Measurements from ENCODE around the gene SH3PXD2B. TPM values are rescaled to one million over a fixed set of nuclear protein-coding genes. Genes with fewer than 3 reads are reported as not detected.

SH3PXD2B gene
- total RNA-seq, 6 donors from 2014 or later, result 17.1 to 55.5 (median 43.2) TPM

GRCh38 chr5:172362755-172363154 lies 91.6 kb downstream of the SH3PXD2B start:
- H3K27ac ChIP-seq, result no peak overlapping the region
- no peaks in the 10 kb centered on the region for H3K4me1 ChIP-seq
- H3K36me3 ChIP-seq, result peaks cover 0 to 21% (median 8%) of the 10 kb centered on the region in 4 donors
- H3K4me3 ChIP-seq, result no peak overlapping the region
- H3K27me3 ChIP-seq, result no peaks in the 10 kb centered on the region
- WGBS, 2 donors, result 85 to 93% methylated on average over 4 of the region's 4 CpGs
- TF ChIP-seq POLR2A (IDR thresholded peaks at IDR 0.05) (no peak), POLR2AphosphoS5 (IDR thresholded peaks at IDR 0.05) (no peak), EP300 (IDR thresholded peaks at IDR 0.05) (no peak)
- ATAC-seq (ENCODE audit: low FRiP score in 2 of 2), result no peak
- no peak for DNase-seq
- no peaks in the 10 kb centered on the region for H3K9me3 ChIP-seq

- Histone ChIP-seq H3K9me3 (no peaks in the 10 kb centered on the region), H3K4me3 (no peak overlapping the region), H3K4me1 (no peaks in the 10 kb centered on the region), H3K27ac (peak overlapping the region in 2 of 4 donors; percentile 1 to 39), H3K36me3 (peaks cover 0 to 30% (median 8%) of the 10 kb centered on the region in 4 donors), H3K27me3 (no peaks in the 10 kb centered on the region)
- ATAC-seq (ENCODE audit: low FRiP score in 2 of 2), result peak in 1 of 2 donors; percentile 81
- WGBS, 2 donors, result 61 to 67% methylated on average over 6 to 9 of the region's 9 CpGs
- peak in 1 of 2 donors; percentile 76 for DNase-seq
- TF ChIP-seq POLR2AphosphoS5 (IDR thresholded peaks at IDR 0.05) (peak; percentile 37 to 64), POLR2A (IDR thresholded peaks at IDR 0.05) (no peak)
Measured at GRCh38 chr5:172361566-172362238, 92.6 kb downstream of the SH3PXD2B start.

- no peak for TF ChIP-seq POLR2A (IDR thresholded peaks at IDR 0.05)
- TF ChIP-seq EP300 (IDR thresholded peaks at IDR 0.05), result no peak
- TF ChIP-seq POLR2AphosphoS5 (IDR thresholded peaks at IDR 0.05), result no peak
- TF ChIP-seq CTCF (IDR thresholded peaks at IDR 0.05), result no peak
- H3K4me1 ChIP-seq, result no peaks in the 10 kb centered on the region
- H3K27me3 ChIP-seq, result no peaks in the 10 kb centered on the region
- peaks cover 0 to 49% (median 13%) of the 10 kb centered on the region in 4 donors for H3K36me3 ChIP-seq
- DNase-seq, result no peak
- H3K4me3 ChIP-seq, result no peak overlapping the region
- H3K9me3 ChIP-seq, result no peaks in the 10 kb centered on the region
- no peak overlapping the region for H3K27ac ChIP-seq
- no peak for ATAC-seq (ENCODE audit: low FRiP score in 2 of 2)
- WGBS, 2 donors, result 86 to 100% methylated on average over 5 to 7 of the region's 7 CpGs
Measured at GRCh38 chr5:172358345-172358744, 96.0 kb downstream of the SH3PXD2B start.

GRCh38 chr5:172356527-172356926 lies 97.8 kb downstream of the SH3PXD2B start:
- ATAC-seq (ENCODE audit: low FRiP score in 2 of 2) (no peak), DNase-seq (no peak)
- TF ChIP-seq EP300 (IDR thresholded peaks at IDR 0.05), result no peak
- no peak for TF ChIP-seq POLR2AphosphoS5 (IDR thresholded peaks at IDR 0.05)
- TF ChIP-seq CTCF (IDR thresholded peaks at IDR 0.05), result no peak
- Histone ChIP-seq H3K36me3 (peaks cover 0 to 56% (median 13%) of the 10 kb centered on the region in 4 donors), H3K9me3 (no peaks in the 10 kb centered on the region), H3K4me1 (no peaks in the 10 kb centered on the region), H3K4me3 (no peak overlapping the region), H3K27ac (no peak overlapping the region), H3K27me3 (no peaks in the 10 kb centered on the region)
- 92 to 98% methylated on average over 9 to 10 of the region's 10 CpGs for WGBS, 2 donors

GRCh38 chr5:172356047-172356446 lies 98.3 kb downstream of the SH3PXD2B start:
- no peak overlapping the region for H3K27ac ChIP-seq
- TF ChIP-seq CTCF (IDR thresholded peaks at IDR 0.05) (no peak), POLR2AphosphoS5 (IDR thresholded peaks at IDR 0.05) (no peak), EP300 (IDR thresholded peaks at IDR 0.05) (no peak), POLR2A (IDR thresholded peaks at IDR 0.05) (no peak)
- DNase-seq (no peak), ATAC-seq (ENCODE audit: low FRiP score in 2 of 2) (no peak)
- no peak overlapping the region for H3K4me3 ChIP-seq
- WGBS, 2 donors, result 72 to 86% methylated on average over 4 of the region's 4 CpGs
- H3K4me1 ChIP-seq, result no peaks in the 10 kb centered on the region
- no peaks in the 10 kb centered on the region for H3K9me3 ChIP-seq
- peaks cover 0 to 58% (median 13%) of the 10 kb centered on the region in 4 donors for H3K36me3 ChIP-seq
- no peaks in the 10 kb centered on the region for H3K27me3 ChIP-seq

- TF ChIP-seq EP300 (IDR thresholded peaks at IDR 0.05) (no peak), POLR2A (IDR thresholded peaks at IDR 0.05) (no peak), CTCF (IDR thresholded peaks at IDR 0.05) (no peak), POLR2AphosphoS5 (IDR thresholded peaks at IDR 0.05) (no peak)
- WGBS, 2 donors, result 90 to 91% methylated on average over 8 to 10 of the region's 10 CpGs
- H3K36me3 ChIP-seq, result peaks cover 0 to 75% (median 17%) of the 10 kb centered on the region in 4 donors
- H3K27ac ChIP-seq, result no peak overlapping the region
- H3K27me3 ChIP-seq, result no peaks in the 10 kb centered on the region
- no peaks in the 10 kb centered on the region for H3K9me3 ChIP-seq
- no peak overlapping the region for H3K4me3 ChIP-seq
- no peak for ATAC-seq (ENCODE audit: low FRiP score in 2 of 2)
- H3K4me1 ChIP-seq, result no peaks in the 10 kb centered on the region
- DNase-seq, result no peak
Measured at GRCh38 chr5:172353846-172354245, 100.5 kb downstream of the SH3PXD2B start.

Measured in upper lobe of left lung (tissue), 6 donors.